Measurements from ENCODE around the gene TPRA1. TPM values are rescaled to one million over a fixed set of nuclear protein-coding genes. Genes with fewer than 3 reads are reported as not detected.

The TPRA1 gene
- total RNA-seq, 1 experiment from 2014 or later: 91.4 TPM

DNA sequence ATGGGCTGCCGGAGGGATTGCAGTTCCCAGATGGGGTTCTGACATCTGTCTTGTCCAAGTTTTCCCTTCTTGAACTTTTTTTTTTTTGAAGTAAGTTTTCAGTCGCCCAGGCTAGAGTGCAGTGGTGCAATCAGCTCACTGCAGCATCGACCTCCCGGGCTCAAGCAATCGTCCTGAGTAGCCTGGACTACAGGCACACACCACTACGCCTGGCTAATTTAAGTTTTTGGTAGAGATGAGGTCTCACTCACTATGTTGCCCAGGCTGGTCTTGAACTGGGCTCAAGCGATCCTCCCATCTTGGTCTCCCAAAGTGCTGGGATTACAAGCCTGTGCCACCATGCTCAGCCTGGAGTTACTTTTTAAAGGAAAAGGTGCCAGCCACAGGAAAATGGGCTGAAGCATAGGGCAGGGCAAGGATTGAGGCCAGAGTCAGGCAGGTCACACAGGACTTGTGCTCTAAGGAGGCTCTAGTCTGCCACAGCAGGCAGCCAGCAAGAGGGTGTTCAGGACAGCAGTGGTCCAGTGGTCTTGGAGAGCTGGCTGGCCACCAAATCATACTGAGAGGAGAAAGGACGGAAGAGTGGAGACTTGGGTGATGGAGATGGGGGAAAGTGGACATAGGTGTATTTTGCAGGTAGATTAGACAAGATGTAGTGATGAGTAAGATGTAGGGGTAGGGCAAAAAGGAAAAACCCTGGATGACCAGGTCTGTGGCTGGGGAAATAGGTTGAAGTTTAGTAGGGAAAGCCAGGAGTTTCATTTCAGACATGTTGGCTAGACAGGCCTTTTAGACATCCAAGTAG, 32.4 kb upstream of the TPRA1 start:
- no peaks in the 10 kb centered on the region for H3K9me3 ChIP-seq
- H3K4me3 ChIP-seq: no peak overlapping the region
- no peaks in the 10 kb centered on the region for H3K27me3 ChIP-seq
- peaks cover 46% of the 10 kb centered on the region for H3K36me3 ChIP-seq
- no peak for DNase-seq

- Histone ChIP-seq H3K4me3 (no peak overlapping the region), H3K27me3 (no peaks in the 10 kb centered on the region), H3K36me3 (peaks cover 55% of the 10 kb centered on the region), H3K9me3 (no peaks in the 10 kb centered on the region)
- no peak for DNase-seq
Observed at GRCh38 chr3:127622031-127622430, 31.5 kb upstream of the TPRA1 start.

DNA sequence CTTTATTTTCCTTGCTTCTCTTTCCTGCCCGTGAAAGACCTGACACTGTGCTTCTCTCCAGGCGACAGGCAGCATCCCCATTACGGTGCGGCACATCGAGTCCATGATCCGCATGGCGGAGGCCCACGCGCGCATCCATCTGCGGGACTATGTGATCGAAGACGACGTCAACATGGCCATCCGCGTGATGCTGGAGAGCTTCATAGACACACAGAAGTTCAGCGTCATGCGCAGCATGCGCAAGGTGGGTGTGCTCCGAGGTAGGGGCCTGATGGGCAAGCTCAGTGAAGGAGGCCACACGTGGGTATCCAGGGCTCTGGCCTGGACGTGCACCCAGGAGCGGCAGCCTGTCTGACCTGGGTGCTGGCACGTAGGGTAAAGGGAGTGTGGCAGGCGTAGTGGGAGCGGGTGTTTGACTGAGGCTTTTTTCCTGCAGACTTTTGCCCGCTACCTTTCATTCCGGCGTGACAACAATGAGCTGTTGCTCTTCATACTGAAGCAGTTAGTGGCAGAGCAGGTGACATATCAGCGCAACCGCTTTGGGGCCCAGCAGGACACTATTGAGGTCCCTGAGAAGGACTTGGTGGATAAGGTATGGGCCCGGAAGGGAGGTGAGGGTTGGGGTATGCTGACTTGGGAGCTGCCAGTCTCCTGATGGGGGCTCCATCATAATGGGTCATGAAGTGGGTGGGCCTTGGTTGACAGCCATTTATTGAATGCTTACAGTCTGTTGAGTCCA, 30.3 kb upstream of the TPRA1 start:
- Histone ChIP-seq H3K27me3 (no peaks in the 10 kb centered on the region), H3K4me3 (no peak overlapping the region), H3K36me3 (peaks cover 68% of the 10 kb centered on the region), H3K9me3 (no peaks in the 10 kb centered on the region)
- no peak for DNase-seq

DNA sequence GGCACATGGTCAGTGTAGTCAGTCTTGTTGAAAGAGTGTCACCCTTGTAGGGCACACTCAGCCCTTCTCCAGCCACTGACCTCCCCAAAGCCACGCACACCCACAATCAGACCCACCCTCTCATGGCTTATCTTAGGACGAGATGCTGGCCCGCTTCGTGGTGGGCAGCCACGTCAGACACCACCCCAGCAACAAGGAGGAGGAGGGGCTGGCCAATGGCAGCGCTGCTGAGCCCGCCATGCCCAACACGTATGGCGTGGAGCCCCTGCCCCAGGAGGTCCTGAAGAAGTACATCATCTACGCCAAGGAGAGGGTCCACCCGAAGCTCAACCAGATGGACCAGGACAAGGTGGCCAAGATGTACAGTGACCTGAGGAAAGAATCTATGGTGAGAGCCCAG, 28.4 kb upstream of the TPRA1 start:
- no peaks in the 10 kb centered on the region for H3K9me3 ChIP-seq
- H3K36me3 ChIP-seq: peaks cover 87% of the 10 kb centered on the region
- H3K27me3 ChIP-seq: no peaks in the 10 kb centered on the region
- H3K4me3 ChIP-seq: no peak overlapping the region
- DNase-seq: no peak

DNA sequence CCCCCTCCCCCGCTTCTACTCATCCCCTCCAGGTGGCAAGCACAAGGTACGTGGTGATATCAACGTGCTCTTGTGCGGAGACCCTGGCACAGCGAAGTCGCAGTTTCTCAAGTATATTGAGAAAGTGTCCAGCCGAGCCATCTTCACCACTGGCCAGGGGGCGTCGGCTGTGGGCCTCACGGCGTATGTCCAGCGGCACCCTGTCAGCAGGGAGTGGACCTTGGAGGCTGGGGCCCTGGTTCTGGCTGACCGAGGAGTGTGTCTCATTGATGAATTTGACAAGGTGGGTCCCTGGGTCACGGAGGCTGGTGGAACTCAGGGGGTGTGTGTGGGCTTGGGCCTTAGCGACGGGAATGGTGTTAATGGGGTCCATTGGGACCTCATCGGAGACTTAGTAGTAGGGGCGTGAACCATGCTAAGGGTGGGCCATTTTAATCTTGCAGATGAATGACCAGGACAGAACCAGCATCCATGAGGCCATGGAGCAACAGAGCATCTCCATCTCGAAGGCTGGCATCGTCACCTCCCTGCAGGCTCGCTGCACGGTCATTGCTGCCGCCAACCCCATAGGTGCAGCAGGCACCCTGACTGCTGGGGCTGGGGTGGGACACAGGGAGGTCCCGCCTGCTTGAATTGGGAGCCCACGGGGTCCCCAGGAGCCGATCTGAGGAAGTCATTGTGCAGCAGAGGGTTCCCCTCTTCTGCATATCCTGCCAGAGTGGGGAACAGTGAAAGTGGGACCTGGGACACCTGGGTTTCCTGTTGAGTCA, 26.5 kb upstream of the TPRA1 start:
- no peak for DNase-seq
- peaks cover 100% of the 10 kb centered on the region for H3K36me3 ChIP-seq
- no peaks in the 10 kb centered on the region for H3K9me3 ChIP-seq
- no peaks in the 10 kb centered on the region for H3K27me3 ChIP-seq
- no peak overlapping the region for H3K4me3 ChIP-seq

GRCh38 chr3:127615631-127616305, 25.2 kb upstream of the TPRA1 start:
- no peak overlapping the region for H3K4me3 ChIP-seq
- H3K36me3 ChIP-seq: peaks cover 97% of the 10 kb centered on the region
- no peaks in the 10 kb centered on the region for H3K9me3 ChIP-seq
- no peaks in the 10 kb centered on the region for H3K27me3 ChIP-seq
- no peak for DNase-seq

DNA sequence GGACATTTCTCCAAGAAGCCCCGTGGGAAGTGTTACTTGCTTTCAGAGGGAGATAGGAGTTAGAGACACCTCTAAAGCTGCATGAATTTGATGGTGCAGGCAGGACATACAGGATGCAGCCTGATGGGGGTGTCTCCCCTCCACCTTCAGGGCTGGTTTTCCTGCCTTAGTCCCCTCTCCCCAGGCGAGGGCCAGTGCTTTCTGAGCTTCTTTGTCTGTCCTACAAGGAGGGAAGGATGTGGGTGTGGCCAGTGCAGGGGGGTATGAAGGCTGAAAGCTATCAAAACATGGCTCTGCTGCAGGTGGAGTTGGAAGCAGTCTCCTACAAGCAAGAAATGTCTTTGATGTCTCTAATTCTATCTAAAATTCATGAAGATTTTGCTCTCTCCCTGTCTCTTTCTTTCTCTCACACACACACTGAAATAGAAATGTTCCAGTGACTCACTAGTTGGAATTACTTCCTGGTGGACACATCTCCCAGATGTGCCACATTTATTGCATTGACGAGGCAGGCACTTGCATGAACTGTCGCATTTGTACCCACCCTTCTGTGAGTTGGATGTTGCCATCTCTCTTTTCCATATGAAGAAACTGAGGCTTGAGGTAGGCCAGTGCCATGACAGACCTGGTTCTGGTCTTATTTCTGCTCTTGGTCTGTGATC, 24.5 kb upstream of the TPRA1 start:
- no peaks in the 10 kb centered on the region for H3K9me3 ChIP-seq
- DNase-seq: no peak
- no peak overlapping the region for H3K4me3 ChIP-seq
- H3K27me3 ChIP-seq: no peaks in the 10 kb centered on the region
- H3K36me3 ChIP-seq: peaks cover 97% of the 10 kb centered on the region

- DNase-seq: peak; percentile 64
- Histone ChIP-seq H3K36me3 (peaks cover 95% of the 10 kb centered on the region), H3K27me3 (no peaks in the 10 kb centered on the region)
Observed at GRCh38 chr3:127613406-127613805, 22.9 kb upstream of the TPRA1 start.

GRCh38 chr3:127612966-127613365, 22.4 kb upstream of the TPRA1 start:
- peaks cover 95% of the 10 kb centered on the region for H3K36me3 ChIP-seq
- no peaks in the 10 kb centered on the region for H3K9me3 ChIP-seq
- no peak overlapping the region for H3K4me3 ChIP-seq
- H3K27me3 ChIP-seq: no peaks in the 10 kb centered on the region
- no peak for DNase-seq

More at GRCh38 chr3:127613406-127613805, 22.9 kb upstream of the TPRA1 start:
- Histone ChIP-seq H3K4me3 (no peak overlapping the region), H3K9me3 (no peaks in the 10 kb centered on the region)

GRCh38 chr3:127611251-127611650, 20.7 kb upstream of the TPRA1 start:
- no peak for DNase-seq
- H3K4me3 ChIP-seq: no peak overlapping the region
- no peaks in the 10 kb centered on the region for H3K9me3 ChIP-seq
- no peaks in the 10 kb centered on the region for H3K27me3 ChIP-seq
- peaks cover 95% of the 10 kb centered on the region for H3K36me3 ChIP-seq

- Histone ChIP-seq H3K27me3 (no peaks in the 10 kb centered on the region), H3K36me3 (peaks cover 93% of the 10 kb centered on the region), H3K9me3 (no peaks in the 10 kb centered on the region), H3K4me3 (no peak overlapping the region)
- no peak for DNase-seq
Observed at GRCh38 chr3:127610105-127610504, 19.6 kb upstream of the TPRA1 start.

DNA sequence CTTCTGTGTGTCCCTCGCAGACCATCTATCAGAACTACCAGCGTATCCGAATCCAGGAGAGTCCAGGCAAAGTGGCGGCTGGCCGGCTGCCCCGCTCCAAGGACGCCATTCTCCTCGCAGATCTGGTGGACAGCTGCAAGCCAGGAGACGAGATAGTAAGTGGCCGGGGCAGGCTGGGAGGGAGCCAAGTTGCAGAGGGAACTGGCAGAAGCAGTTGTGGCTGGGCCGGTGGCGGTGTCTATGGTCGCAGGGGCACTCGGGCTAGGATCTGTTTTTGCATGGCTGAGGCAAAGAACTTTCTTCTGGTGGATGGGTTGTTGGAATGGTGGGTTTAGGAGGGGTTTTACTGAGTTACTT, 17.8 kb upstream of the TPRA1 start:
- Histone ChIP-seq H3K4me3 (no peak overlapping the region), H3K36me3 (peaks cover 88% of the 10 kb centered on the region), H3K9me3 (no peaks in the 10 kb centered on the region), H3K27me3 (no peaks in the 10 kb centered on the region)
- no peak for DNase-seq

GRCh38 chr3:127607675-127608361, 17.3 kb upstream of the TPRA1 start:
- no peaks in the 10 kb centered on the region for H3K27me3 ChIP-seq
- no peak for DNase-seq
- H3K9me3 ChIP-seq: no peaks in the 10 kb centered on the region
- H3K36me3 ChIP-seq: peaks cover 88% of the 10 kb centered on the region
- no peak overlapping the region for H3K4me3 ChIP-seq

DNA sequence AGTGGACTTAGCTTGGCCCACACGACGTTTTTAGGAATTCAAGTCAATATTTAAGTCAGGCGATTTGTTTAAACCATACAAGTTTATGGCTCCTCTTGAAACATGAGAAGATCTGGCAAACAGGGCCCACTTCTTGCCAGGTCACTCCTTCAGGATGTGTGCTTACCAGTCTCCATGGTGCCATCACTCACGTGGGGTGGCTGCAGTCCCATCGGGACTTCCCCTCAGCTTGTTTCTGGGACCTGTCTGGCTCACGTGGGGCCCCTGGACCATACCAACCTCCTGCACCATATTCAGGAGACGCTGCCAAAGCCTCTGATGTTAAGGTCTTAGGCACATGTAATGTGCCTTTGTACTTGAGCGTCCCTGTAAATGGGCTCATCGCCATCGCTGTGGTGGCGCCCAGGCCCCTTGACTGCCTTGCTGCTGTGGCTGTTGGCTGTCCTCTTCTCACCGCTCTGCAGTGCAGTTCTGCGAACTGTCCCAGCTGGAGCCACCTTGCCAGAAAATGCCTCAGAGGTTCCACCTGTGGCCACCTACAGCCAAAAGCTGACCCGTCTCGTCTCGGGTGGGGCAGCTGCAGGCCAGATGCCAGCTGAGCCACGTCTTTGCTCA, 16.6 kb upstream of the TPRA1 start:
- DNase-seq: peak; percentile 62
- Histone ChIP-seq H3K4me3 (no peak overlapping the region), H3K36me3 (peaks cover 86% of the 10 kb centered on the region), H3K9me3 (no peaks in the 10 kb centered on the region), H3K27me3 (no peaks in the 10 kb centered on the region)

DNA sequence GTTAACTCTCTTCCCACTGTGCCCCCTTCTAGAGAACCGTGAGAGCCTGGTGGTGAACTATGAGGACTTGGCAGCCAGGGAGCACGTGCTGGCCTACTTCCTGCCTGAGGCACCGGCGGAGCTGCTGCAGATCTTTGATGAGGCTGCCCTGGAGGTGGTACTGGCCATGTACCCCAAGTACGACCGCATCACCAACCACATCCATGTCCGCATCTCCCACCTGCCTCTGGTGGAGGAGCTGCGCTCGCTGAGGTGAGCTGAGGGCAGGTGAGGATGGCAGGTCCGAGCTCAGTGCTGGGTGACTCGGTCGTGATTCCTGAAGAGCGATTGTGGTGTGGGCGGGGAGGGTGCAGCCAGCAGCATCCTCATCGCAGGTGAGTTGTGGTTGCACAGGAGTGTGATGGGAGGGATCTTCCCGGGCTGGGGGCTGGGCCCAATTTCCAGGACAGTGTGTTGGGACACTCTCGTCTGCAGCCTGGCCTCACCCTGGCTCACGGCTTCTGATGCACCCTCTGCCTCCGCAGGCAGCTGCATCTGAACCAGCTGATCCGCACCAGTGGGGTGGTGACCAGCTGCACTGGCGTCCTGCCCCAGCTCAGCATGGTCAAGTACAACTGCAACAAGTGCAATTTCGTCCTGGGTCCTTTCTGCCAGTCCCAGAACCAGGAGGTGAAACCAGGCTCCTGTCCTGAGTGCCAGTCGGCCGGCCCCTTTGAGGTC, 15.7 kb upstream of the TPRA1 start:
- no peak overlapping the region for H3K4me3 ChIP-seq
- H3K27me3 ChIP-seq: no peaks in the 10 kb centered on the region
- no peak for DNase-seq
- H3K36me3 ChIP-seq: peaks cover 90% of the 10 kb centered on the region
- H3K9me3 ChIP-seq: no peaks in the 10 kb centered on the region

Measured in MG63 (cell line).